HepG2 (cell line): ENCODE measurements around the gene IL6R. TPM values are rescaled to one million over a fixed set of nuclear protein-coding genes. Genes with fewer than 3 reads are reported as not detected.

Source experiments
- polyA plus RNA-seq, 8 experiments: library from polyadenylated mRNA; depleted of rRNA in 3 of 8; stranded (reverse) in 7 of 8; unstranded in 1 of 8; fragments of >200 nt; fragmentation: Illumina TruSeq in 4 of 8; extraction: Trizol in 4 of 8; gene quantifications; 2 replicates each; pipeline versions ENCODE4 v1.2.1 to v1.2.3, GENCODE V29; 2011 to 2016; ENCODE audit warnings: low read depth in 4 of 8, missing spikeins in 1 of 8, mixed read lengths in 1 of 8; ENCODE audit not compliant: insufficient read depth in 1 of 8
- total RNA-seq, 5 experiments: library from RNA; depleted of rRNA; stranded (reverse); fragments of >200 nt; fragmentation: Illumina TruSeq; extraction: Trizol; gene quantifications; 2 replicates each; pipeline ENCODE4 v1.2.3, GENCODE V29; 2016; ENCODE audit warnings: low read depth in 1 of 5

The IL6R gene
- total and polyA plus RNA-seq, 2 of the 13 experiments (the other 11 are each of a cell fraction or from before 2014, with no cell fraction given), result 5.0 to 24.5 TPM

Other genes with a start within 250 kb of the IL6R start
- 307 and 481 TPM in 2 replicates for gene TPM3, start 213.2 kb upstream of the IL6R start, total RNA-seq (2016; rRNA removed; fragmentation: Illumina TruSeq; extraction: Trizol)
- 131 and 160 TPM in 2 replicates for gene TPM3, start 213.2 kb upstream of the IL6R start, polyA plus RNA-seq (2011; rRNA removed)
- gene CFAP141, start 199.0 kb upstream of the IL6R start, total RNA-seq (2016; rRNA removed; fragmentation: Illumina TruSeq; extraction: Trizol), result not detected in 2 replicates
- gene CFAP141, start 199.0 kb upstream of the IL6R start, polyA plus RNA-seq (2011; rRNA removed), result not detected in 2 replicates
- 74.2 and 75.9 TPM in 2 replicates for gene UBAP2L, start 184.4 kb upstream of the IL6R start, total RNA-seq (2016; rRNA removed; fragmentation: Illumina TruSeq; extraction: Trizol)
- gene UBAP2L, start 184.4 kb upstream of the IL6R start, polyA plus RNA-seq (2011; rRNA removed), result 140 and 159 TPM in 2 replicates
- 89.2 and 104 TPM in 2 replicates for gene HAX1, start 132.7 kb upstream of the IL6R start, total RNA-seq (2016; rRNA removed; fragmentation: Illumina TruSeq; extraction: Trizol)
- gene HAX1, start 132.7 kb upstream of the IL6R start, polyA plus RNA-seq (2011; rRNA removed), result 120 and 128 TPM in 2 replicates
- not detected in 2 replicates for gene AQP10, start 84.2 kb upstream of the IL6R start, total RNA-seq (2016; rRNA removed; fragmentation: Illumina TruSeq; extraction: Trizol)
- 0.30 and 0.38 TPM in 2 replicates for gene AQP10, start 84.2 kb upstream of the IL6R start, polyA plus RNA-seq (2011; rRNA removed)
- 31.3 and 39.3 TPM in 2 replicates for gene ATP8B2, start 79.8 kb upstream of the IL6R start, total RNA-seq (2016; rRNA removed; fragmentation: Illumina TruSeq; extraction: Trizol)
- 20.4 and 23.9 TPM in 2 replicates for gene ATP8B2, start 79.8 kb upstream of the IL6R start, polyA plus RNA-seq (2011; rRNA removed)
- gene TDRD10, start 96.9 kb downstream of the IL6R start, total RNA-seq (2016; rRNA removed; fragmentation: Illumina TruSeq; extraction: Trizol), result not detected in 2 replicates
- not detected in 2 replicates for gene TDRD10, start 96.9 kb downstream of the IL6R start, polyA plus RNA-seq (2011; rRNA removed)
- not detected in 2 replicates for gene SHE, start 97.1 kb downstream of the IL6R start, total RNA-seq (2016; rRNA removed; fragmentation: Illumina TruSeq; extraction: Trizol)
- gene SHE, start 97.1 kb downstream of the IL6R start, polyA plus RNA-seq (2011; rRNA removed), result not detected in 2 replicates
- 37.9 and 41.7 TPM in 2 replicates for gene UBE2Q1, start 153.3 kb downstream of the IL6R start, total RNA-seq (2016; rRNA removed; fragmentation: Illumina TruSeq; extraction: Trizol)
- 11.7 and 12.0 TPM in 2 replicates for gene UBE2Q1, start 153.3 kb downstream of the IL6R start, polyA plus RNA-seq (2011; rRNA removed)
- gene CHRNB2, start 162.4 kb downstream of the IL6R start, total RNA-seq (2016; rRNA removed; fragmentation: Illumina TruSeq; extraction: Trizol), result 0.07 TPM in 1 of 2 replicates, not detected in the other
- 0.03 and 0.07 TPM in 2 replicates for gene CHRNB2, start 162.4 kb downstream of the IL6R start, polyA plus RNA-seq (2011; rRNA removed)
- gene ADAR, start 202.8 kb downstream of the IL6R start, total RNA-seq (2016; rRNA removed; fragmentation: Illumina TruSeq; extraction: Trizol), result 70.8 and 94.6 TPM in 2 replicates
- gene ADAR, start 202.8 kb downstream of the IL6R start, polyA plus RNA-seq (2011; rRNA removed), result 78.6 and 86.2 TPM in 2 replicates